Measurements from ENCODE around the gene SYTL3. TPM values are rescaled to one million over a fixed set of nuclear protein-coding genes. Genes with fewer than 3 reads are reported as not detected.

Gene SYTL3
- total and polyA plus RNA-seq, 11 donors = 4.0 to 14.6 (median 8.2) TPM

- Histone ChIP-seq H3K4me3 (no peak overlapping the region), H3K36me3 (no peaks in the 10 kb centered on the region), H3K9me3 (no peaks in the 10 kb centered on the region), H3K27ac (no peak overlapping the region), H3K27me3 (no peaks in the 10 kb centered on the region), H3K4me1 (no peaks in the 10 kb centered on the region)
- ATAC-seq (no peak), DNase-seq (no peak)
- 81 to 91% (median 88%) methylated on average over 11 of the region's 11 CpGs for WGBS, 4 donors
- TF ChIP-seq CTCF (IDR thresholded peaks at IDR 0.05) (no peak), POLR2A (IDR thresholded peaks at IDR 0.05) (no peak)
- intact Hi-C loops (cut with DNase I) = no loop called here
Measured at GRCh38 chr6:158677906-158678578, 28.2 kb downstream of the SYTL3 start.

- intact Hi-C loops (cut with DNase I) = loop anchor here in 2 of 10 donors (10.0 kb wide), 2 partner anchors 45 to 55 kb away; no protein-coding TSS in a partner anchor
- Histone ChIP-seq H3K4me1 (no peaks in the 10 kb centered on the region), H3K4me3 (no peak overlapping the region), H3K36me3 (peaks cover 0 to 3% (median 0%) of the 10 kb centered on the region in 9 donors), H3K27me3 (no peaks in the 10 kb centered on the region), H3K9me3 (no peaks in the 10 kb centered on the region), H3K27ac (no peak overlapping the region)
- 93 to 100% (median 94%) methylated on average over 2 of the region's 2 CpGs for WGBS, 4 donors
- no peak for ATAC-seq
- TF ChIP-seq CTCF (IDR thresholded peaks at IDR 0.05) = no peak
- TF ChIP-seq POLR2A (IDR thresholded peaks at IDR 0.05) = no peak
- DNase-seq = no peak
Measured at GRCh38 chr6:158680015-158680414, 30.2 kb downstream of the SYTL3 start.

- 88 to 91% (median 90%) methylated on average over 6 of the region's 6 CpGs for WGBS, 4 donors
Measured at GRCh38 chr6:158680481-158680880, 30.6 kb downstream of the SYTL3 start.

More at GRCh38 chr6:158680481-158680880, 30.6 kb downstream of the SYTL3 start:
- H3K27me3 ChIP-seq = no peaks in the 10 kb centered on the region
- H3K9me3 ChIP-seq = no peaks in the 10 kb centered on the region
- DNase-seq (no peak), ATAC-seq (no peak)
- TF ChIP-seq POLR2A (IDR thresholded peaks at IDR 0.05) (no peak), CTCF (IDR thresholded peaks at IDR 0.05) (no peak)
- H3K27ac ChIP-seq = no peak overlapping the region
- H3K4me3 ChIP-seq = no peak overlapping the region
- peaks cover 0 to 3% (median 0%) of the 10 kb centered on the region in 9 donors for H3K36me3 ChIP-seq
- intact Hi-C loops (cut with DNase I) = loop anchor here in 2 of 10 donors (10.0 kb wide), 2 partner anchors 46 to 56 kb away; no protein-coding TSS in a partner anchor
- H3K4me1 ChIP-seq = no peaks in the 10 kb centered on the region
